HepG2 (cell line): ENCODE results near the gene NDUFB6. TPM values are rescaled to one million over a fixed set of nuclear protein-coding genes. Genes with fewer than 3 reads are reported as not detected.

Experiments
- AKNA ChIP-seq: sonication (generic); formaldehyde crosslinking; IDR thresholded peaks from 2 replicates; pipeline ENCODE4 v1.4.0; 2020; ENCODE audit warnings: missing genetic modification reagents, borderline replicate concordance
- BORCS8-MEF2B ChIP-seq: sonication (generic); formaldehyde crosslinking; IDR thresholded peaks from 2 replicates; pipeline ENCODE4 v1.8.0; 2022; ENCODE audit warnings: mild to moderate bottlenecking, missing genetic modification reagents
- CSRNP2 ChIP-seq: sonication (generic); formaldehyde crosslinking; conservative IDR thresholded peaks from 2 replicates; pipeline ENCODE4 v1.8.0; 2022; ENCODE audit warnings: low read depth, missing genetic modification reagents
- DRAP1 ChIP-seq: IDR thresholded peaks from 2 replicates; pipeline ENCODE4 v1.6.1; 2016; ENCODE audit warnings: missing genetic modification reagents, missing compliant biosample characterization
- ETS1 ChIP-seq: sonication (generic); formaldehyde crosslinking; IDR thresholded peaks from 2 replicates; pipeline ENCODE4 v1.4.0; 2020; ENCODE audit warnings: missing genetic modification reagents
- GMEB1 ChIP-seq: sonication (generic); formaldehyde crosslinking; IDR thresholded peaks from 2 replicates; pipeline ENCODE4 v1.5.1; 2020; ENCODE audit warnings: missing genetic modification reagents, mild to moderate bottlenecking, borderline replicate concordance
- HMGA1 ChIP-seq: sonication (generic); formaldehyde crosslinking; conservative IDR thresholded peaks from 2 replicates; pipeline ENCODE4 v1.4.0; 2020; ENCODE audit warnings: missing genetic modification reagents
- NCOR1 ChIP-seq: fragments of 200-600 bp; sonication (generic); IDR thresholded peaks from 2 replicates; pipeline ENCODE4 v1.7.0; 2017; ENCODE audit warnings: antibody characterized with exemption, low read length, borderline replicate concordance
- PHB2 ChIP-seq: fragments of 450-650 bp; IDR thresholded peaks from 2 replicates; pipeline ENCODE4 v1.6.1; 2018; ENCODE audit not compliant: partially characterized antibody
- SALL1 ChIP-seq: sonication (generic); formaldehyde crosslinking; IDR thresholded peaks from 2 replicates; pipeline ENCODE4 v1.8.0; 2022; ENCODE audit warnings: mild to moderate bottlenecking, missing genetic modification reagents
- THYN1 ChIP-seq: sonication (generic); formaldehyde crosslinking; IDR thresholded peaks from 2 replicates; pipeline ENCODE4 v1.8.1; 2023; ENCODE audit warnings: low read depth, mild to moderate bottlenecking, moderate library complexity, missing genetic modification reagents, borderline replicate concordance
- ZNF136 ChIP-seq: sonication (generic); formaldehyde crosslinking; IDR thresholded peaks from 2 replicates; pipeline ENCODE4 v1.8.1; 2022; ENCODE audit warnings: low read depth, mild to moderate bottlenecking, moderate library complexity, missing genetic modification reagents
- ZNF775 ChIP-seq: sonication (generic); formaldehyde crosslinking; IDR thresholded peaks from 2 replicates; pipeline ENCODE4 v1.4.0; 2020; ENCODE audit warnings: missing genetic modification reagents, mild to moderate bottlenecking, moderate library complexity, borderline replicate concordance
- polyA plus RNA-seq, 8 experiments: library from polyadenylated mRNA; depleted of rRNA in 3 of 8; stranded (reverse) in 7 of 8; unstranded in 1 of 8; fragments of >200 nt; fragmentation: Illumina TruSeq in 4 of 8; extraction: Trizol in 4 of 8; gene quantifications; 2 replicates each; pipeline versions ENCODE4 v1.2.1 to v1.2.3, GENCODE V29; 2011 to 2016; ENCODE audit warnings: low read depth in 4 of 8, missing spikeins in 1 of 8, mixed read lengths in 1 of 8; ENCODE audit not compliant: insufficient read depth in 1 of 8
- total RNA-seq, 5 experiments: library from RNA; depleted of rRNA; stranded (reverse); fragments of >200 nt; fragmentation: Illumina TruSeq; extraction: Trizol; gene quantifications; 2 replicates each; pipeline ENCODE4 v1.2.3, GENCODE V29; 2016; ENCODE audit warnings: low read depth in 1 of 5

Gene NDUFB6
- total and polyA plus RNA-seq, 2 of the 13 experiments (the other 11 are each of a cell fraction or from before 2014, with no cell fraction given): 31.2 to 81.9 TPM

GRCh38 chr9:32526041-32526706, 46.8 kb downstream of the NDUFB6 start, which contains the start of gene RIGI (continued):
- TF ChIP-seq CSRNP2 (CRISPR knock-in tag) (no peak), ZNF136 (CRISPR knock-in tag) (no peak), ETS1 (CRISPR knock-in tag) (no peak), GMEB1 (peak; percentile 31; the same call in 1 of the 2 replicates), ZNF775 (CRISPR knock-in tag) (no peak), HMGA1 (CRISPR knock-in tag) (no peak), DRAP1 (peak; percentile 96), PHB2 (no peak), NCOR1 (peak; percentile 71; the same call in 1 of the 2 replicates), THYN1 (no peak), SALL1 (CRISPR knock-in tag) (peak; percentile 68), BORCS8-MEF2B (CRISPR knock-in tag) (peak; percentile 54; the same call in 1 of the 2 replicates), AKNA (CRISPR knock-in tag) (0 out of 2 replicates have a peak, but pooled peaks have one; percentile 48)
